GM12878 (cell line): ENCODE data around the gene LRRIQ4. TPM values are rescaled to one million over a fixed set of nuclear protein-coding genes. Genes with fewer than 3 reads are reported as not detected.

ENCODE experiments used
- BACH1 ChIP-seq: fragments of 450-650 bp; IDR thresholded peaks from 2 replicates; pipeline ENCODE4 v1.6.1; 2017; ENCODE audit warnings: mild to moderate bottlenecking, borderline replicate concordance
- BCL11A ChIP-seq: IDR thresholded peaks from 2 replicates; pipeline ENCODE4 v1.6.1; 2011; ENCODE audit warnings: low read depth, low read length
- CBFB ChIP-seq: IDR thresholded peaks from 2 replicates; pipeline ENCODE4 v1.6.1; 2016; ENCODE audit warnings: antibody characterized with exemption, low read depth
- E2F4 ChIP-seq: IDR thresholded peaks from 2 replicates; pipeline ENCODE4 v1.6.1; 2012; ENCODE audit warnings: low read depth, low read length, improper control_type of control experiment
- EED ChIP-seq: sonication (generic); IDR thresholded peaks from 2 replicates; pipeline ENCODE4 v1.6.1; 2016; ENCODE audit warnings: antibody characterized with exemption, low read depth
- EGR1 ChIP-seq, 2 experiments: IDR thresholded peaks; 1 replicate in 1 of 2; 2 replicates in 1 of 2; pipeline ENCODE4 v1.6.1; 2011 to 2012; ENCODE audit warnings: low read depth in 2 of 2, low read length in 2 of 2, borderline replicate concordance in 1 of 2, mild to moderate bottlenecking in 1 of 2, moderate library complexity in 1 of 2
- EP300 ChIP-seq, 2 experiments: fragments of 150-350 bp in 1 of 2; IDR thresholded peaks; 2 replicates each; pipeline ENCODE4 v1.6.1; 2011 to 2012; ENCODE audit warnings: low read depth in 2 of 2, low read length in 2 of 2, borderline replicate concordance in 1 of 2, improper control_type of control experiment in 1 of 2, inconsistent platforms in 1 of 2; ENCODE audit not compliant: control insufficient read depth in 1 of 2
- GATAD2B ChIP-seq: fragments of 450-650 bp; conservative IDR thresholded peaks from 2 replicates; pipeline ENCODE4 v1.6.1; 2017; ENCODE audit warnings: low read depth, mild to moderate bottlenecking, moderate library complexity
- HSF1 ChIP-seq: fragments of 150-350 bp; IDR thresholded peaks from 2 replicates; pipeline ENCODE4 v1.6.1; 2014; ENCODE audit warnings: mild to moderate bottlenecking, low read depth, low read length
- JUNB ChIP-seq: IDR thresholded peaks from 2 replicates; pipeline ENCODE4 v1.6.1; 2016; ENCODE audit warnings: antibody characterized with exemption, mild to moderate bottlenecking
- JUND ChIP-seq: IDR thresholded peaks from 2 replicates; pipeline ENCODE4 v1.6.1; 2012; ENCODE audit warnings: low read depth, mild to moderate bottlenecking, low read length, improper control_type of control experiment, moderate library complexity
- KAT2A ChIP-seq: conservative IDR thresholded peaks from 2 replicates; pipeline ENCODE4 v1.6.1; 2011; ENCODE audit warnings: low read depth, low read length; ENCODE audit not compliant: control insufficient read depth
- KDM1A ChIP-seq: fragments of 200-600 bp; sonication (generic); IDR thresholded peaks from 2 replicates; pipeline ENCODE4 v1.6.1; 2016; ENCODE audit warnings: borderline replicate concordance
- LARP7 ChIP-seq: fragments of 450-650 bp; IDR thresholded peaks from 2 replicates; pipeline ENCODE4 v1.6.1; 2017; ENCODE audit warnings: mild to moderate bottlenecking
- MEF2A ChIP-seq: IDR thresholded peaks from 2 replicates; pipeline ENCODE4 v1.6.1; 2011; ENCODE audit warnings: low read depth, mild to moderate bottlenecking, low read length, moderate library complexity; ENCODE audit not compliant: insufficient read depth
- MYB ChIP-seq: fragments of 150-350 bp; IDR thresholded peaks from 2 replicates; pipeline ENCODE4 v1.6.1; 2014; ENCODE audit warnings: mild to moderate bottlenecking, low read depth, low read length, borderline replicate concordance
- NBN ChIP-seq: fragments of 450-650 bp; IDR thresholded peaks from 2 replicates; pipeline ENCODE4 v1.6.1; 2016
- NFXL1 ChIP-seq: fragments of 450-650 bp; IDR thresholded peaks from 2 replicates; pipeline ENCODE4 v1.6.1; 2017; ENCODE audit warnings: antibody characterized with exemption, mild to moderate bottlenecking, borderline replicate concordance
- RBBP5 ChIP-seq: fragments of 200-600 bp; sonication (generic); conservative IDR thresholded peaks from 2 replicates; pipeline ENCODE4 v1.6.1; 2016
- SIN3A ChIP-seq: IDR thresholded peaks from 2 replicates; pipeline ENCODE4 v1.6.1; 2012; ENCODE audit warnings: low read depth, low read length, improper control_type of control experiment
- SMC3 ChIP-seq: IDR thresholded peaks from 2 replicates; pipeline ENCODE4 v1.6.1; 2011; ENCODE audit warnings: low read length, improper control_type of control experiment, borderline replicate concordance
- SREBF1 ChIP-seq: IDR thresholded peaks from 2 replicates; pipeline ENCODE4 v1.6.1; 2012; ENCODE audit warnings: mild to moderate bottlenecking, low read length
- TBL1XR1 ChIP-seq: IDR thresholded peaks from 2 replicates; pipeline ENCODE4 v1.6.1; 2012; ENCODE audit warnings: low read depth, low read length, improper control_type of control experiment
- YY1 ChIP-seq: IDR thresholded peaks from 2 replicates; pipeline ENCODE4 v1.6.1; 2011; ENCODE audit warnings: low read depth, mild to moderate bottlenecking, low read length
- ZNF217 ChIP-seq: fragments of 450-650 bp; IDR thresholded peaks from 2 replicates; pipeline ENCODE4 v1.6.1; 2017; ENCODE audit warnings: antibody characterized with exemption, mild to moderate bottlenecking
- ZNF24 ChIP-seq: fragments of 450-650 bp; IDR thresholded peaks from 2 replicates; pipeline ENCODE4 v1.6.1; 2017; ENCODE audit warnings: antibody characterized with exemption, mild to moderate bottlenecking
- ZNF622 ChIP-seq: fragments of 450-650 bp; IDR thresholded peaks from 2 replicates; pipeline ENCODE4 v1.6.1; 2017; ENCODE audit warnings: mild to moderate bottlenecking, inconsistent platforms
- polyA plus RNA-seq, 11 experiments: library from polyadenylated mRNA; depleted of rRNA in 4 of 11; unstranded in 6 of 11; stranded (reverse) in 5 of 11; fragments of >200 nt; fragmentation: Nextera tagmentation in 4 of 11; fragmentation: Illumina TruSeq in 1 of 11; extraction: Ambion mirVana in 4 of 11; extraction: Trizol in 1 of 11; gene quantifications; 1 replicate in 1 of 11; 2 replicates in 10 of 11; pipeline versions ENCODE4 v1.2.1 to v1.2.3, GENCODE V29; 2011 to 2016; ENCODE audit warnings: inconsistent platforms in 2 of 11, missing spikeins in 2 of 11, low read depth in 1 of 11
- total RNA-seq, 4 experiments: library from RNA; depleted of rRNA in 3 of 4; stranded (reverse); fragments of >200 nt in 3 of 4; fragmentation: Illumina TruSeq in 1 of 4; extraction: Trizol in 1 of 4; gene quantifications; 2 replicates each; pipeline versions ENCODE4 v1.2.1 to v1.2.3, GENCODE V29; 2013 to 2021
- TF ChIP-seq, protein P1 (sequence below): fragments of 450-650 bp; IDR thresholded peaks from 2 replicates; pipeline ENCODE4 v1.6.1; 2017; ENCODE audit warnings: borderline replicate concordance
- TF ChIP-seq, protein P2 (sequence below): IDR thresholded peaks from 2 replicates; pipeline ENCODE4 v1.6.1; 2011; ENCODE audit warnings: low read depth, mild to moderate bottlenecking, low read length, moderate library complexity, borderline replicate concordance; ENCODE audit errors: extremely low read depth

Gene LRRIQ4
- total and polyA plus RNA-seq, 10 of the 15 experiments (the other 5 are each of a cell fraction or from before 2014, with no cell fraction given) = 0.06 to 0.21 (median 0.14) TPM; not detected in 3

GRCh38 chr3:169813757-169814517, 1.3 kb downstream of the LRRIQ4 start (continued):
- peak in 1 of 2 experiments; percentile 9; a peak in 1 of 3 replicates for TF ChIP-seq EGR1 (IDR thresholded peaks at IDR 0.05; ENCODE audit: borderline replicate concordance in 1 of 2, low read depth in 2 of 2, low read length in 2 of 2)
- TF ChIP-seq JUND = no peak
- peak; percentile 29; the same call in 1 of the 2 replicates for TF ChIP-seq JUNB
- TF ChIP-seq CBFB = peak; percentile 88; the same call in 1 of the 2 replicates
- no peak for TF ChIP-seq BCL11A
- TF ChIP-seq LARP7 = no peak; the same call in 1 of the 2 replicates
- peak; percentile 55; the same call in 1 of the 2 replicates for TF ChIP-seq BACH1
- TF ChIP-seq SREBF1 = no peak
- TF ChIP-seq HSF1 = no peak
- TF ChIP-seq E2F4 = no peak
- TF ChIP-seq EED = peak; percentile 68
- TF ChIP-seq RBBP5 = no peak
- TF ChIP-seq MEF2A = 0 out of 2 replicates have a peak, but pooled peaks have one; percentile 16
- TF ChIP-seq ZNF622 = no peak
- TF ChIP-seq, protein P1, sequence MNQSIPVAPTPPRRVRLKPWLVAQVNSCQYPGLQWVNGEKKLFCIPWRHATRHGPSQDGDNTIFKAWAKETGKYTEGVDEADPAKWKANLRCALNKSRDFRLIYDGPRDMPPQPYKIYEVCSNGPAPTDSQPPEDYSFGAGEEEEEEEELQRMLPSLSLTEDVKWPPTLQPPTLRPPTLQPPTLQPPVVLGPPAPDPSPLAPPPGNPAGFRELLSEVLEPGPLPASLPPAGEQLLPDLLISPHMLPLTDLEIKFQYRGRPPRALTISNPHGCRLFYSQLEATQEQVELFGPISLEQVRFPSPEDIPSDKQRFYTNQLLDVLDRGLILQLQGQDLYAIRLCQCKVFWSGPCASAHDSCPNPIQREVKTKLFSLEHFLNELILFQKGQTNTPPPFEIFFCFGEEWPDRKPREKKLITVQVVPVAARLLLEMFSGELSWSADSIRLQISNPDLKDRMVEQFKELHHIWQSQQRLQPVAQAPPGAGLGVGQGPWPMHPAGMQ = no peak
- TF ChIP-seq ZNF24 = no peak
- TF ChIP-seq SIN3A = no peak
- no peak for TF ChIP-seq KDM1A
- TF ChIP-seq KAT2A = no peak
- TF ChIP-seq, protein P2, sequence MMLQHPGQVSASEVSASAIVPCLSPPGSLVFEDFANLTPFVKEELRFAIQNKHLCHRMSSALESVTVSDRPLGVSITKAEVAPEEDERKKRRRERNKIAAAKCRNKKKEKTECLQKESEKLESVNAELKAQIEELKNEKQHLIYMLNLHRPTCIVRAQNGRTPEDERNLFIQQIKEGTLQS = peak; percentile 83; the same call in 1 of the 2 replicates
- 0 out of 2 replicates have a peak, but pooled peaks have one; percentile 33 for TF ChIP-seq GATAD2B
- peak; percentile 57; the same call in 1 of the 2 replicates for TF ChIP-seq ZNF217
- peak; percentile 91 for TF ChIP-seq NBN
- no peak for TF ChIP-seq MYB
- TF ChIP-seq YY1 = peak; percentile 50; the same call in 1 of the 2 replicates
- no peak; the same call in 1 of the 2 replicates for TF ChIP-seq SMC3
- peak; percentile 62 to 84; a peak in 3 of 4 replicates for TF ChIP-seq EP300 (IDR thresholded peaks at IDR 0.05; ENCODE audit: borderline replicate concordance in 1 of 2, control insufficient read depth in 1 of 2, low read depth in 2 of 2, low read length in 2 of 2)
- TF ChIP-seq NFXL1 = no peak
- peak; percentile 47; the same call in 1 of the 2 replicates for TF ChIP-seq TBL1XR1
